K562 (cell line): Measurements from ENCODE around the gene ZNHIT1. TPM values are rescaled to one million over a fixed set of nuclear protein-coding genes. Genes with fewer than 3 reads are reported as not detected.
A peak's percentile ranks its signal among the peaks of the same experiment; 100 is the strongest.

Experiments
- BHLHE40 ChIP-seq: IDR thresholded peaks from 2 replicates; pipeline ENCODE4 v1.6.1; 2011; ENCODE audit warnings: low read length, improper control_type of control experiment
- CBX3 ChIP-seq, 2 experiments: IDR thresholded peaks; 1 replicate in 1 of 2; 2 replicates in 1 of 2; pipeline ENCODE4 v1.6.1; 2012; ENCODE audit warnings: inconsistent platforms in 2 of 2, low read length in 2 of 2, borderline replicate concordance in 1 of 2, control low read depth in 1 of 2
- FOXK1 ChIP-seq: sonication (generic); formaldehyde crosslinking; IDR thresholded peaks from 2 replicates; pipeline ENCODE4 v1.8.0; 2022; ENCODE audit warnings: missing genetic modification reagents, mild to moderate bottlenecking, borderline replicate concordance
- HDAC1 ChIP-seq, 2 experiments: fragments of 450-650 bp; IDR thresholded peaks; 2 replicates each; pipeline ENCODE4 v1.6.1; 2016 to 2017; ENCODE audit warnings: inconsistent platforms in 1 of 2, mild to moderate bottlenecking in 1 of 2, moderate library complexity in 1 of 2
- HDAC8 ChIP-seq: fragments of 450-650 bp; IDR thresholded peaks from 2 replicates; pipeline ENCODE4 v1.6.1; 2016; ENCODE audit warnings: mild to moderate bottlenecking, missing genetic modification characterization, moderate library complexity, missing compliant biosample characterization
- HES1 ChIP-seq: fragments of 450-650 bp; IDR thresholded peaks from 2 replicates; pipeline ENCODE4 v1.6.1; 2016; ENCODE audit warnings: low read depth, mild to moderate bottlenecking, moderate library complexity
- KLF13 ChIP-seq: fragments of 450-650 bp; IDR thresholded peaks from 2 replicates; pipeline ENCODE4 v1.6.1; 2016; ENCODE audit warnings: missing genetic modification characterization, low read depth, mild to moderate bottlenecking, missing compliant biosample characterization, moderate library complexity, borderline replicate concordance
- LARP7 ChIP-seq: fragments of 450-650 bp; IDR thresholded peaks from 2 replicates; pipeline ENCODE4 v1.6.1; 2016
- MTA3 ChIP-seq: fragments of 450-650 bp; formaldehyde crosslinking; IDR thresholded peaks from 2 replicates; pipeline ENCODE4 v1.6.1; 2017; ENCODE audit warnings: mild to moderate bottlenecking, borderline replicate concordance
- NCOA6 ChIP-seq: fragments of 450-650 bp; IDR thresholded peaks from 2 replicates; pipeline ENCODE4 v1.6.1; 2017; ENCODE audit warnings: mild to moderate bottlenecking
- NFRKB ChIP-seq: fragments of 450-650 bp; IDR thresholded peaks from 2 replicates; pipeline ENCODE4 v1.6.1; 2016; ENCODE audit warnings: low read depth
- NKRF ChIP-seq: fragments of 450-650 bp; IDR thresholded peaks from 2 replicates; pipeline ENCODE4 v1.6.1; 2016; ENCODE audit warnings: borderline replicate concordance
- PHF8 ChIP-seq: fragments of 200-600 bp; sonication (generic); IDR thresholded peaks from 2 replicates; pipeline ENCODE4 v1.6.1; 2012; ENCODE audit warnings: mixed run types, mild to moderate bottlenecking, inconsistent platforms, low read length, moderate library complexity, borderline replicate concordance
- PHTF2 ChIP-seq: fragments of 250-450 bp; sonication (Bioruptor Pico); IDR thresholded peaks from 2 replicates; pipeline ENCODE4 v1.5.0; 2021; ENCODE audit warnings: mild to moderate bottlenecking
- SMARCA4 ChIP-seq: fragments of 450-650 bp; IDR thresholded peaks from 2 replicates; pipeline ENCODE4 v1.6.1; 2016
- ZNF696 ChIP-seq: fragments of 250-450 bp; sonication (Bioruptor Pico); conservative IDR thresholded peaks from 2 replicates; pipeline ENCODE4 v1.4.0; 2020; ENCODE audit warnings: mild to moderate bottlenecking, moderate library complexity
- ZNF707 ChIP-seq: fragments of 250-450 bp; sonication (Bioruptor Pico); conservative IDR thresholded peaks from 2 replicates; pipeline ENCODE4 v1.8.0; 2022; ENCODE audit warnings: inconsistent platforms, mild to moderate bottlenecking, moderate library complexity
- polyA plus RNA-seq, 8 experiments: library from polyadenylated mRNA; depleted of rRNA in 4 of 8; stranded (reverse) in 5 of 8; unstranded in 3 of 8; fragments of >200 nt; fragmentation: Nextera tagmentation in 2 of 8; fragmentation: Illumina TruSeq in 1 of 8; extraction: Ambion mirVana in 2 of 8; extraction: Trizol in 1 of 8; gene quantifications; 2 replicates each; pipeline versions ENCODE4 v1.2.1 to v1.2.3, GENCODE V29; 2011 to 2014; ENCODE audit warnings: inconsistent platforms in 1 of 8, missing spikeins in 1 of 8
- total RNA-seq, 7 experiments: library from RNA; depleted of rRNA in 6 of 7; stranded (reverse); fragments of >200 nt in 6 of 7; fragmentation: Illumina TruSeq in 2 of 7; extraction: Trizol in 2 of 7; gene quantifications; 2 replicates each; pipeline versions ENCODE4 v1.2.1 to v1.2.3, GENCODE V29; 2011 to 2021; ENCODE audit warnings: low replicate concordance in 1 of 7
- TF ChIP-seq, protein P1 (sequence below), 3 experiments: fragments of 200-800 bp in 1 of 3; sonication (Bioruptor generic) in 1 of 3; sonication (generic) in 1 of 3; formaldehyde crosslinking in 1 of 3; IDR thresholded peaks; 2 replicates each; pipeline versions ENCODE4 v1.6.1 to v1.8.0; 2016 to 2022; ENCODE audit warnings: mild to moderate bottlenecking in 2 of 3, missing compliant biosample characterization in 2 of 3, missing genetic modification characterization in 2 of 3, missing genetic modification reagents in 1 of 3
- TF ChIP-seq, protein P2 (sequence below): conservative IDR thresholded peaks from 2 replicates; pipeline ENCODE4 v1.6.1; 2011; ENCODE audit warnings: low read depth, mild to moderate bottlenecking, low read length; ENCODE audit not compliant: control insufficient read depth
- TF ChIP-seq, protein P3 (sequence below): sonication (generic); formaldehyde crosslinking; IDR thresholded peaks from 2 replicates; pipeline ENCODE4 v1.8.1; 2023; ENCODE audit warnings: mild to moderate bottlenecking, missing genetic modification reagents

Gene ZNHIT1
- total and polyA plus RNA-seq, 9 of the 15 experiments (the other 6 are each of a cell fraction or from before 2014, with no cell fraction given), result 6.4 to 162 (median 70.1) TPM

DNA sequence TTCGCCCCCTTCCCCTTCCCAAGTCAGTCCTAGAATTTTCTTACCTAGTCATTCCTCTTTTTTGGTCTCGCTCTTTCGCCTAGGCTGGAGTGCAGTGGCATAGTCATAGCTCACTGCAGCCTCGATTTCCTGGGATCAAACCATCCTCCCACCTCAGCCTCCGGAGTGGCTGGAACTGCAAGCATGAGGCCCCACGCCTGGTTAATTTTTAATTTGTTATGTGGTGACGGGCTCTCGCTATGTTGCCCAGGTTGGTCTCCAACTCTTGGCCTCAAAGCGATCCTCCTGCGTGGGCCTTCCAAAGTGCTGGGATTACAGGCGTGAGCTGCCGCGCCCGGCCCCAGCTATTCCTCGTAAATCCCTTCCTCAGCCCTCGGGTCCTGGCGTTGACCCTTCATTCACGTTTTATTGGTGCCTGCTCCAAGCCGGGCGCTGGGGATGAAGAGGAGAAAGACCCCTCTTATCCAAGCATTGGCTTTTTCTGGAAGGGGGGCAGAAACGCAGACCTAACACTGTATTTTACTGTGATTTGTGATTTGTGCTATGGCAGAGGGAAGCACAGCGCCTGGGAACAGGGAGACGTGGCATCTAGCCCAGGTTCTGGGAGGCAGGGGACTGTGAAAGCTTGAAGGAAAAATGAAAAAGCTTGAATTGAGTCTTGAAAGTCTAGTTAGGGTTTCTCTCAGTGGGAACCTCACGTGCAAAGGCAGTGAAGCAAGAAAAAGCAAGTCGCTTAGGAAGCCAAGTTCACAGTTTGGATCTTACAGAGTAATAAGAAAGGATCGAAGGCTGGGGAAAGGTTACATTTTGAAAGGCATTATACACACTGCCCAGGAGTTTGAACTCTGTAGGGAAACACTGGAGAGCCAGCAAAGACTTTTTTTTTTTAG is 516 bp downstream of the ZNHIT1 start (continued):
- TF ChIP-seq HDAC1 (IDR thresholded peaks at IDR 0.05) (peak in 1 of 2 experiments; percentile 17; a peak in 2 of 4 replicates), PHF8 (peak; percentile 44; the same call in 1 of the 2 replicates), CBX3 (IDR thresholded peaks at IDR 0.05; ENCODE audit: borderline replicate concordance in 1 of 2, low read length in 2 of 2) (peak in 1 of 2 experiments; percentile 44; a peak in 1 of 3 replicates), PHTF2 (CRISPR knock-in tag) (no peak), MTA3 (0 out of 2 replicates have a peak, but pooled peaks have one; percentile 60), NKRF (peak; percentile 17; the same call in 1 of the 2 replicates), ZNF696 (CRISPR knock-in tag) (no peak), HDAC8 (tag) (no peak), BHLHE40 (peak; percentile 39; the same call in 1 of the 2 replicates), ZNF707 (CRISPR knock-in tag) (no peak), FOXK1 (CRISPR knock-in tag) (0 out of 2 replicates have a peak, but pooled peaks have one; percentile 13), HES1 (0 out of 2 replicates have a peak, but pooled peaks have one; percentile 11), LARP7 (0 out of 2 replicates have a peak, but pooled peaks have one; percentile 60), NCOA6 (no peak), SMARCA4 (0 out of 2 replicates have a peak, but pooled peaks have one; percentile 28), NFRKB (0 out of 2 replicates have a peak, but pooled peaks have one; percentile 34), KLF13 (tag) (peak; percentile 15; the same call in 1 of the 2 replicates)
- TF ChIP-seq, protein P1, sequence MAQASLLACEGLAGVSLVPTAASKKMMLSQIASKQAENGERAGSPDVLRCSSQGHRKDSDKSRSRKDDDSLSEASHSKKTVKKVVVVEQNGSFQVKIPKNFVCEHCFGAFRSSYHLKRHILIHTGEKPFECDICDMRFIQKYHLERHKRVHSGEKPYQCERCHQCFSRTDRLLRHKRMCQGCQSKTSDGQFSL (CRISPR knock-in tag; IDR thresholded peaks at IDR 0.05), result no peak
- TF ChIP-seq, protein P1 (tag; IDR thresholded peaks at IDR 0.05), result 0 out of 4 replicates have a peak, but pooled peaks of 1 of the 2 experiments have one; percentile 17
- TF ChIP-seq, protein P2, sequence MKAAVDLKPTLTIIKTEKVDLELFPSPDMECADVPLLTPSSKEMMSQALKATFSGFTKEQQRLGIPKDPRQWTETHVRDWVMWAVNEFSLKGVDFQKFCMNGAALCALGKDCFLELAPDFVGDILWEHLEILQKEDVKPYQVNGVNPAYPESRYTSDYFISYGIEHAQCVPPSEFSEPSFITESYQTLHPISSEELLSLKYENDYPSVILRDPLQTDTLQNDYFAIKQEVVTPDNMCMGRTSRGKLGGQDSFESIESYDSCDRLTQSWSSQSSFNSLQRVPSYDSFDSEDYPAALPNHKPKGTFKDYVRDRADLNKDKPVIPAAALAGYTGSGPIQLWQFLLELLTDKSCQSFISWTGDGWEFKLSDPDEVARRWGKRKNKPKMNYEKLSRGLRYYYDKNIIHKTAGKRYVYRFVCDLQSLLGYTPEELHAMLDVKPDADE, result 0 out of 2 replicates have a peak, but pooled peaks have one; percentile 32
- TF ChIP-seq, protein P3, sequence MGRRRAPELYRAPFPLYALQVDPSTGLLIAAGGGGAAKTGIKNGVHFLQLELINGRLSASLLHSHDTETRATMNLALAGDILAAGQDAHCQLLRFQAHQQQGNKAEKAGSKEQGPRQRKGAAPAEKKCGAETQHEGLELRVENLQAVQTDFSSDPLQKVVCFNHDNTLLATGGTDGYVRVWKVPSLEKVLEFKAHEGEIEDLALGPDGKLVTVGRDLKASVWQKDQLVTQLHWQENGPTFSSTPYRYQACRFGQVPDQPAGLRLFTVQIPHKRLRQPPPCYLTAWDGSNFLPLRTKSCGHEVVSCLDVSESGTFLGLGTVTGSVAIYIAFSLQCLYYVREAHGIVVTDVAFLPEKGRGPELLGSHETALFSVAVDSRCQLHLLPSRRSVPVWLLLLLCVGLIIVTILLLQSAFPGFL (CRISPR knock-in tag), result 0 out of 2 replicates have a peak, but pooled peaks have one; percentile 37
